ENCODE measurements around the gene PHACTR1. TPM values are rescaled to one million over a fixed set of nuclear protein-coding genes. Genes with fewer than 3 reads are reported as not detected.
A peak's percentile ranks its signal among the peaks of the same experiment; 100 is the strongest.

PHACTR1 gene
- total RNA-seq, 2 donors from 2014 or later = 2.8 to 6.3 TPM

- H3K36me3 ChIP-seq (ENCODE audit: control insufficient read depth, insufficient read depth, low read length) = no peaks in the 10 kb centered on the region
- Mint-ChIP-seq H3K27ac (no peak overlapping the region), H3K9me3 (peaks cover 12% of the 10 kb centered on the region), H3K36me3 (ENCODE audit: low read depth) (no peaks in the 10 kb centered on the region), H3K4me1 (peaks cover 14% of the 10 kb centered on the region), H3K27me3 (ENCODE audit: insufficient read depth) (peaks cover 33% of the 10 kb centered on the region), H3K4me3 (peak overlapping the region; percentile 75)
- no peak for TF ChIP-seq CTCF (conservative IDR thresholded peaks at IDR 0.05)
- H3K9me3 ChIP-seq (ENCODE audit: control insufficient read depth, low read length) = peaks cover 5% of the 10 kb centered on the region
- 2% methylated on average over 13 to 23 of the region's 23 CpGs for WGBS, 2 experiments (ENCODE audit: insufficient coverage in 1 of 2, insufficient read length in 1 of 2)
- no peak overlapping the region for H3K27ac ChIP-seq (ENCODE audit: low read depth, low read length)
- H3K4me1 ChIP-seq (ENCODE audit: control insufficient read depth, insufficient read depth, low read length) = no peaks in the 10 kb centered on the region
- DNase-seq = peak; percentile 88
- no peak overlapping the region for H3K9ac ChIP-seq (ENCODE audit: extremely low read depth, low read length, poor library complexity, severe bottlenecking)
- H3K27me3 ChIP-seq (ENCODE audit: control insufficient read depth, insufficient read depth, low read length, poor library complexity, severe bottlenecking) = peaks cover 28% of the 10 kb centered on the region
- H3K4me3 ChIP-seq (ENCODE audit: low read length) = peak overlapping the region; percentile 82
Measured at GRCh38 chr6:12748815-12749521, 32.4 kb downstream of the PHACTR1 start.

- H3K27ac ChIP-seq (ENCODE audit: low read depth, low read length) = no peak overlapping the region
- Mint-ChIP-seq H3K4me1 (peaks cover 14% of the 10 kb centered on the region), H3K36me3 (ENCODE audit: low read depth) (no peaks in the 10 kb centered on the region), H3K4me3 (peak overlapping the region; percentile 75), H3K27ac (no peak overlapping the region), H3K27me3 (ENCODE audit: insufficient read depth) (peaks cover 33% of the 10 kb centered on the region), H3K9me3 (peaks cover 6% of the 10 kb centered on the region)
- peaks cover 28% of the 10 kb centered on the region for H3K27me3 ChIP-seq (ENCODE audit: control insufficient read depth, insufficient read depth, low read length, poor library complexity, severe bottlenecking)
- no peaks in the 10 kb centered on the region for H3K36me3 ChIP-seq (ENCODE audit: control insufficient read depth, insufficient read depth, low read length)
- 0% methylated on average over 8 to 72 of the region's 75 CpGs for WGBS, 2 experiments (ENCODE audit: insufficient coverage in 1 of 2, insufficient read length in 1 of 2)
- peak overlapping the region; percentile 82 for H3K4me3 ChIP-seq (ENCODE audit: low read length)
- no peak overlapping the region for H3K9ac ChIP-seq (ENCODE audit: extremely low read depth, low read length, poor library complexity, severe bottlenecking)
- TF ChIP-seq CTCF (conservative IDR thresholded peaks at IDR 0.05) = no peak
- H3K4me1 ChIP-seq (ENCODE audit: control insufficient read depth, insufficient read depth, low read length) = no peaks in the 10 kb centered on the region
- peak; percentile 91 for DNase-seq
- H3K9me3 ChIP-seq (ENCODE audit: control insufficient read depth, low read length) = peaks cover 5% of the 10 kb centered on the region
Measured at GRCh38 chr6:12749531-12750379, 33.2 kb downstream of the PHACTR1 start.

- DNase-seq = no peak
- no peak overlapping the region for H3K27ac ChIP-seq (ENCODE audit: low read depth, low read length)
- H3K9ac ChIP-seq (ENCODE audit: extremely low read depth, low read length, poor library complexity, severe bottlenecking) = no peak overlapping the region
- H3K4me3 Mint-ChIP-seq = peak overlapping the region; percentile 75
- peaks cover 33% of the 10 kb centered on the region for H3K27me3 Mint-ChIP-seq (ENCODE audit: insufficient read depth)
- no peaks in the 10 kb centered on the region for H3K9me3 ChIP-seq (ENCODE audit: control insufficient read depth, low read length)
- no peaks in the 10 kb centered on the region for H3K36me3 ChIP-seq (ENCODE audit: control insufficient read depth, insufficient read depth, low read length)
- peaks cover 28% of the 10 kb centered on the region for H3K27me3 ChIP-seq (ENCODE audit: control insufficient read depth, insufficient read depth, low read length, poor library complexity, severe bottlenecking)
- no peak overlapping the region for H3K27ac Mint-ChIP-seq
- H3K4me1 ChIP-seq (ENCODE audit: control insufficient read depth, insufficient read depth, low read length) = no peaks in the 10 kb centered on the region
- no peaks in the 10 kb centered on the region for H3K9me3 Mint-ChIP-seq
- 30 to 39% methylated on average over 4 of the region's 4 CpGs for WGBS, 2 experiments (ENCODE audit: insufficient coverage in 1 of 2, insufficient read length in 1 of 2)
- no peak for TF ChIP-seq CTCF (conservative IDR thresholded peaks at IDR 0.05)
- peak overlapping the region; percentile 82 for H3K4me3 ChIP-seq (ENCODE audit: low read length)
- no peaks in the 10 kb centered on the region for H3K36me3 Mint-ChIP-seq (ENCODE audit: low read depth)
- peaks cover 14% of the 10 kb centered on the region for H3K4me1 Mint-ChIP-seq
Measured at GRCh38 chr6:12750416-12750815, 33.8 kb downstream of the PHACTR1 start.
